GM21529 (cell line): ENCODE results near the gene RALGPS1.

Experiments
- ATAC-seq: cut with Tn5 transposase; IDR thresholded peaks from one replicate; pipeline ENCODE4 v1.9.1; 2021; ENCODE audit not compliant: unreplicated experiment

Gene RALGPS1

GRCh38 chr9:127020036-127020801 is 105.6 kb downstream of the RALGPS1 start:
- no peak for ATAC-seq

GRCh38 chr9:127020802-127021078 is 106.2 kb downstream of the RALGPS1 start:
- ATAC-seq, result no peak

GRCh38 chr9:127021664-127022363 is 107.2 kb downstream of the RALGPS1 start:
- no peak for ATAC-seq

GRCh38 chr9:127022913-127023660 is 108.5 kb downstream of the RALGPS1 start:
- ATAC-seq, result no peak

GRCh38 chr9:127025042-127025441 is 110.5 kb downstream of the RALGPS1 start:
- ATAC-seq, result no peak

- ATAC-seq, result no peak
Measured at GRCh38 chr9:127027694-127028093, 113.1 kb downstream of the RALGPS1 start.

GRCh38 chr9:127029548-127029947 is 115.0 kb downstream of the RALGPS1 start:
- no peak for ATAC-seq

GRCh38 chr9:127030814-127031740 is 116.5 kb downstream of the RALGPS1 start:
- no peak for ATAC-seq

- no peak for ATAC-seq
Measured at GRCh38 chr9:127032256-127032655, 117.7 kb downstream of the RALGPS1 start.

GRCh38 chr9:127033061-127033460 is 118.5 kb downstream of the RALGPS1 start:
- ATAC-seq, result no peak

GRCh38 chr9:127033789-127034188 is 119.2 kb downstream of the RALGPS1 start:
- no peak for ATAC-seq

- no peak for ATAC-seq
Measured at GRCh38 chr9:127034691-127035090, 120.1 kb downstream of the RALGPS1 start.

GRCh38 chr9:127035423-127035822 is 120.8 kb downstream of the RALGPS1 start:
- ATAC-seq, result no peak

GRCh38 chr9:127035948-127036347 is 121.4 kb downstream of the RALGPS1 start:
- no peak for ATAC-seq

GRCh38 chr9:127036437-127036836 is 121.9 kb downstream of the RALGPS1 start:
- ATAC-seq, result no peak

- ATAC-seq, result no peak
Measured at GRCh38 chr9:127038531-127038930, 123.9 kb downstream of the RALGPS1 start.

- ATAC-seq, result no peak
Measured at GRCh38 chr9:127039492-127039891, 124.9 kb downstream of the RALGPS1 start.

GRCh38 chr9:127045148-127045547 is 130.6 kb downstream of the RALGPS1 start:
- ATAC-seq, result no peak

- ATAC-seq, result no peak
Measured at GRCh38 chr9:127047971-127048370, 133.4 kb downstream of the RALGPS1 start.

- ATAC-seq, result no peak
Measured at GRCh38 chr9:127049044-127049443, 134.5 kb downstream of the RALGPS1 start.

GRCh38 chr9:127049581-127049980 is 135.0 kb downstream of the RALGPS1 start:
- no peak for ATAC-seq
